Measurements from ENCODE around the gene DCC. TPM values are rescaled to one million over a fixed set of nuclear protein-coding genes. Genes with fewer than 3 reads are reported as not detected.

DCC gene
- total RNA-seq, 1 donor from 2014 or later = not detected

DNA sequence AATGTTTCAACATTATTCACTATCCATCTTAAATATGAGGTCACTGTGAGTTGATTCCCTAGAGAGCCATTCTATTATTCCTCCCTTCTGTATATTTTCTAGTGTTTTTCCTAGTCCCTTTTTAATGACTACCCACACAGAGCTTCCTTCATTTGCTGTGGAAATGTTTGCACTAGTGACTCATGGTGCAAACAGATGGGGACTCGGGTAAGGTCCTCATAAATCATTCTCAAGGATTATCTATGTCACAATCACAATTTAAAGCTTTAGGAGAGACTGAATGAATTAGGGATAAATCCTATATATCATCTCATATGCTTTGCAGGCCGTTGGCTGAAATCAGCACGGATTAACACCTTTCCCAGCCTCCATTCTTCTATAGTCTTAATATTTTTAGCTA lies 159.6 kb downstream of the DCC start:
- DNase-seq = no peak

DNA sequence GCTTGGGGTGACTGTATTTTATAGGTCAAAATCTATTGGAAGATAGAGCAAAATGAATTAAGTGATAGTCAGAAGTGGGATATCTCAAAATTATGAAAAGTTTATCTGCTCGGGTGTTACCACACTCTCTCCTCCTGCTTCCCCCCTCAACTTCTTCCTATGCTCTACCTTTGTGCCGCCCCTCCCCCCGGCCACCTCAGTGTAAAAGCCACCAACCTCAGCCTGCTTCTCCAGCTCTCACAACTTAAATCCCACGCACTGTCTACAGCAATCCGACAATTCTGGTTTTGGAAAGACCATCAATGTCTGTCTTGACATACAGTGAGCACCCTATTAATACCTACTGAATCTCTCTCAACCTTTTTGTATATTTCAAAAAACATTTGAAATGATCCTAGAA lies 164.6 kb downstream of the DCC start:
- no peak for DNase-seq

GRCh38 chr18:52510139-52510538 lies 170.1 kb downstream of the DCC start:
- no peak for DNase-seq

GRCh38 chr18:52518086-52518485 lies 178.1 kb downstream of the DCC start:
- no peak for DNase-seq

DNA sequence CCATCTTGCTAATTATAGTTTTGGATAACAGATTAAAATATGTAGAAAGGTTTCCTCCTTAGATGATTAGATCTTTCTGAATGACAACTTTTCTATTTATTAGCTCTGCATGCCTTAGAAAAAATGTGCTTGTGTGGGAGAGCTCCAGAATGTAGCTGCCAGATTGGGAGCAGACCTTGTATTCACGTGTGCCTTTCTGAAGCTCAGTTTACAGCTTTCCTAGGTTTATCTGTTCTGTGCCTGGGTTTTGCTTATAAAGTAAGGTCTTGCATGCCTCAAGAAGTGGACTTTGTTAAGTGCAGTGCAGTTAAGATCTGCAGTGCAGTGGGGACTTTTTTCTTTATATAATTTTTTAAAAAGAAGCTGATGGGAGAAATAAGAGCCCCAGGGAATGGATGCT lies 179.0 kb downstream of the DCC start:
- no peak for DNase-seq

GRCh38 chr18:52523566-52523965 lies 183.6 kb downstream of the DCC start:
- DNase-seq = no peak

DNA sequence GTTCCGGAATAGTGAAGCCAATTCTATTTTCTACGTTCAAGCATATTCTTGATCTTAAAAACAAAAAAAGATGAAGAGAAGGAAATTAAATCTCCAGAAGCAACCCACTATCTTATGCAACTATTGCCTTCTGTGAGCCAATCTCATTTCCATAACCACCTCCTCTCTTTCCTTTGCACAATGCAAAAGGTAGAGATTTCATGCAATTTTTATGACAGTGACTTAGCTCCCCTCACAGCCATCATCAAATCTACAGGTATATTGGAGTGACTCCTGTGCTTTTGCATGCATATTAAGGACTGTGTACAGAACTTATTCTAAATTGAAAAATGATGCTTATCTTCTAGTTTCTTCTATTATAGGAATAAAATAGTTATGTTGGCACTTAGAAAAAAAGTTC lies 191.8 kb downstream of the DCC start:
- DNase-seq = no peak

DNA sequence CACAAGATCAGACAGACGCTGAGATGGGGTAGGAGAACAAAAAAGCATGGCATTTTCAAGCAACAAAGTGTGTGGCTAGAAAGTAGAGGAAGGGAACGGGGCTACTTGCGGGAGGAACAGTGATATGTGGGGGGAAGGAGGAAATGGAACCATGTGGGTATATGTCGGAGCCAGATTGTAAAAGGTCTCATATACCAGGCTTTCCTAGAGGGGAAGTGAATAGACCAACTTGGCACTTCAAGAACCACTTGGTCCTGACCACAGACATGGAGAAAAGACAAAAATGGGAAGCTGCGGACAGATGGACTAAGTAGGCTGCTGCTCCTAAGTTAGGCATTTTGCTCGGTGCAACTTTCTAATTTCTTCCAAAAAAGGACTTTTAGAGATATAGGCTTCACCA lies 196.0 kb downstream of the DCC start:
- DNase-seq = no peak

GRCh38 chr18:52537261-52537660 lies 197.3 kb downstream of the DCC start:
- no peak for DNase-seq

DNA sequence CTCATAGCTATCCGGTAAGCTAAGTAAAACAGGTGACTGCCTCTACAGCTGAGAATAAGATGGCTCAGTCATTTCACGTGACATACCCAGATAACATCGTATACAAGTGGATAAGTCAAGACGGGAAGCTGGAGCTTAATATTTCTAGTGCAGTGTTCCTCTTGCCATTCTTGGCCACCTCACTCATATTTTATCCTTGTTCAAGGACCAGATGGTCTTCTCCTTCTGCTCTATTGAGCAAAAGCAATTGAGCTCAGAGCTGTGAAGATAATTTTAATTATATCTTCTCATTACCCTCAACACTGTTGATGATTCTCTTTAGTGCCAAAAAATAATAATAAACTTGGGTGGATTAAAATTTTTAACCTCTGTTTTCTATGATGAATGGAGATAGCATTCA lies 201.1 kb downstream of the DCC start:
- DNase-seq = no peak

DNA sequence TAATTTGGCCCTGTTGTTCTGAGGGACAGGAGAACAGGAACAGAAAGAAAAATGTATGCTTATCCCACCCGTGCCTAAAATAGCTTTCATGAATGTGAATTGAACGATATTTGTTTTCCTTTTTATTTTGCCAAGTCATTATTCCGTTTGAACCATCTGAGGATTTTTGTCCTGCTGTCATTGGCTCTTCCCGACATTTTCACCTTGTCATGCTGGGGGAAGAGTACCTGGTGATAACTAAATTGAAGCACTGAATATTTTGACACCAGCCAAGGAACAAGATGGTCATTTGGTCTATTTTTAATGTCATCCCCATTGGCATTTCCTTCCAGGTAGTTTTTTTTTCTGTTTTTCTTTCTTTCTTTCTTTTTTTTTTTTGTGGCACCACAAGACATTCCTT lies 204.1 kb downstream of the DCC start:
- DNase-seq = no peak

DNA sequence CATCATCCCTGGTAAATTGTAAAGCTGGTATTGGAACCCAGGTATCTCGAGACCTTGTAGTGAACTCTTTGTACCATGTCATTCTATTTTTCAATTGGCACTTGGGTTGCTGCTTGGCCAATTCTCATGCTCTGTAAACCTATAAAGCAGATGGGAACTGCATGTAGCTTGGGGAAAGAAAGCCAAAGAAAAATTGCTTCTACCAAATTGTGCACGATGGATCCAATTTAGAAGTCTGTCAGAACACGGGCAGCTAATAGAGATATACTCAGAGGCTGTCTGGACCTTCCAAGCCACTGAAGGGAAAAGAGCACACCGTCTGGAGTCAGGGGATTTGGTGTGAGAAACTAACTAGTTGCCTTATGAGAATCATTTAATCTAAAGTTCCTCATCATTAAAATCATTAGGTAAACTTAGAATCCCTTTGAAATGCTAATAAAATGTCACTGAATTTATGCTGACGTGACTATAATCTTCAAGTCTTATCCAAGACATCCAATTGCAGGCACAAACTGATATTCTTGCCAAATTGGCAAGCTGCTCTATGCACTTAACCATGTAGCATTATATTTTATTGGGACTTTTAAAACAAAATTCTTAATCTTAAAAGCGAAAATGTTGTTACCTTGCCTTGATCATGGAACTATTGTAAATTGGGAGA lies 206.8 kb downstream of the DCC start:
- DNase-seq = no peak

DNA sequence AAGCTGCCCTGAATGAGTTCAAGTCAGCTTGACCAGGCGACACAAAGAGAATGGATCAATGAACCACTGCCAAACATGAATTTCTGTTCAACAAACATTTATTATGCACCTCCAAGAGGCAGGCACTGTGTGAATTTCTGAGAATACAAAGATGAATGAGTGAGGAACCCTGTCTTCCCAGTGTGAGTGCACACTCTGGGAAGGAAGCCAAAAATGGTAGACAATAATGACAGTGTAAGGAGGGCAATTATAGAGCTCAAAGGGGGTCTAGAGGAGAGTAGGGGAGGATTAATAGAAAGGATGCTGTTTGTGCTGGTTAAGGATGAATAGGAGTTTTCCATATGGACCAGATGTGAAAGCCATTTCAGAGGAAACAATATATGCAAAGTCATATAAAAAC lies 213.4 kb downstream of the DCC start:
- DNase-seq = no peak

DNA sequence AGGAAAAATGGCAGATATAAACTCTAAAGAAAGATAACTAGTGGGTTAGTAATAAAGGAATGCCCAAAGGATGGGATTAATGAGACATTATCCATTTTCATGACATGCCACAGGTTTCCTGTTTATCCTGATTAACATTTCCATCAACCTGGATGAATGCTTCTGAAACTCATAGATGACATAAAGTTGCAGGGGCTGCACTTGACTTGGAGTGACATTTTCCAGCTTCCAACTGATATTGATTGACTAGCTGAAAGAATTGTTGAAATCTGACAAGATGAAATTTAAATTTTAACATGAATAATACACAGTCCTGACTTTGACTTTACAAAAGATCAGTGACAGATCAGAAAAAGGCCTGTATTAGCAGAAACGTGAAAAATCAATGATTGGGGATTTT lies 214.2 kb downstream of the DCC start:
- no peak for DNase-seq

- DNase-seq = no peak
Measured at GRCh38 chr18:52567360-52567759, 227.4 kb downstream of the DCC start.

- DNase-seq = no peak
Measured at GRCh38 chr18:52569492-52569891, 229.5 kb downstream of the DCC start.

DNA sequence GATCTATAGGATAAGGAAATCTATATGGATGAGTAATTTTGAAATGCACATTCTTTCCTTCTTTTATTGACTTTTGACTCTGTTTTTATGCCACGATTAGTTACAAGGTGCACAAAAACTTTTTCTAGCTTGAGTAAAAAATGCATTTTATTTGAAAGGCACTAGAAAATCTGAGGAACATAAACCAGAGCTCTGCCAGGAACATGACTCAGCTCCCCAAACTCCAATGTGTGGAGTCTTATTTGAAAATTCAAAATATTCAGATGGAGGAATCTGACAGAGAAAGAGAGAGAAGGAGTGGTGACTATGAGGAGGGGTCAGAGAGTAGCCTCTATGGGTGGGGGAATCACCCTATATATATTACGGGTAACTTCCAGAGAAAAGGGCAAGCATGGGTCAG lies 231.0 kb downstream of the DCC start:
- DNase-seq = no peak

DNA sequence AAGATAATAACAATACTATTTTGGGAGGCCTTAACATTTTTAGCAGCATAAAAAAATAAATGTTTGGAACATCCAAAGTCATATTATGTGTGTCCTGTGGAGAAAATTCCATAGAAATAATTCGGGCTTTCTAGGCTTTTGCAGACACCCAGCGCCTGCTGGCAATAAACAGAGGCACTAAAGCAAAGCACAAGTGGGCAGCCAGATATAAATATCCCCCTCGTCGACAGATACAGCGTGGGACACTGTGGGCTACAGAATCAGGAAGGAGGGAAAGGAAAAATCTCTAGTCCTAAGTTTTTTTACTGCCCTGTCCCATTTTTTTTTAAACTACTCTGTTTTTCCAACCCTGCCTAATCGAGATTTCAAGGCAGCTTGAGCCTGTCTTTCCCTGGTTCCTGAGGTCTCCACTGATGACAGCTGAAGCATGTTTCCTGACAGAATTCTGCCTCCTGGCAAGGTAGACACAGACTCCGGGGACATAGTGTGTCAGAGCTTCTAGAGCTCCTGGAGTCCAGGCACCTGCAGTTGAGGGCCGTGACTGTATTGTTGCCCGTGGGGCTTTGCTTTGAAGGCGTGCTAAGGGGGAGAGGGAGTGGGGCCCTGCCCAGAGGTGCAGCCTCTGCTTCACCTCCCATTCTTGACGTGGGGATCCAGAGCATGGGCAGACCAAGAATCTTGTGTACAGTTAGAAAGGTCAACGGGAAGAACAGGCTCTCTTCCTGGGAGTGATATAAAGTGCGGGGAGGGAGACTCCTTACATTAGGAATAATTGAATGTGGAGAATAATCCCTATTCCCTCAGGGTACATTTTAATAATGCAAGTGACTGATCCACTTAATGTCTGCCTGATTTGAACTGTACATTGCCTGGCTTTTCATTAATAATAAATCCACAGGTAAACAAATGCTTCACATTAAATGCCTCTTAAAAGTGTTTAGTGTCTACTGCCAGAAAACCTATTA lies 232.3 kb downstream of the DCC start:
- DNase-seq = no peak

DNA sequence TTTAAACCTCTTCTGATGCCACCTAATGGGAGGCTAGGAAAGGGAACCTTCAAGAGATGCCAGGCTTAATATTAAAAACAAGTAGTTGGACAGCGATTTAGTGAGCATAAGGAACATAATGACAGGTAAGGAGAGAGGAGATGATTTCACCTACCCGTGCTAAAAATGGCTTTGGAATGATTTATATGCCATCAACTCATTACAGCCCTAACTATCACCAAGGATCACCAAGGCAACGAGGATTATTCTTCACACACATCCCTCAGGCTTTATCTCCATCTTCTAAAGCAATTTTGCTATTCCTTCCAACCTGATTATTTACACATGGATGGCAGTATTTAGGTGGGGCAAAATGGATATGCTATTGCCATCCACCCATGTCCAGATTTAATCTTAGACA lies 237.8 kb downstream of the DCC start:
- no peak for DNase-seq

DNA sequence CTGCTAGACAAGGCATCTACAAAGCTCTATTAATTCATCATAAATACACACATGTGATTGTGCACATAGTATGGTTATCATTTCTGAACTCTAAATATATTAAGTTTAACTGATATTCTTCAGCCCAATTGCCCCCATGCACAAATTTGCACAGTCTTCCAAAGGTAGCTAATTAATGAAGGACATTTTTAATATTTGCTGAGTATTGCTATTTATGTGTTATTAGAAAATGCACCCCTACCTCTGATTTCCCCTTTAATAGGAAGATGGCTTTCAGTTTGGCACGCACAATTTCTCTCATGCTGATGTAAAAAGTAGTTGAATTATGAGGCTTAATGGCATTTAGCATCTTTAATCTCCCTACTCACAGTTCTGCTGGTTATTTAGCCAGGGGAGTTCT lies 242.1 kb downstream of the DCC start:
- no peak for DNase-seq

DNA sequence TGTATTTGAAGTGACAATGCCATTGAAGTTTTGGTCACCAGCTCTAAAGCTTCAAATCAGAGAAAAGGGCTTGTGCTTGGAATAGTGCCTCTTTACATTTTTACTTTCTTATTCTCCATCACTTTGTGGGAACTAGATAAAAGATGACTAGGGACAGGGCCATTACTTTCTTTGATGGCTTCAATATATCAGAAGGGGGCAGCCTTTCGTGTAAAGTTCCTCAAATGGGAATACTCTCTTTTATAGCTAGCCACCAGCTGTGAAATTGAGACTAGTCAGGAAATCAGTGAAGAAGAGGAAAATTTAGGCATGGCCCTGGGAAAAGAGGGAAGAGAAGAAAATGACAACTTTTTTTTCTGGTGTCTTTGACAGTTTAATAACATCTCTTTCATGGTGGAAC lies 242.5 kb downstream of the DCC start:
- no peak for DNase-seq

DNA sequence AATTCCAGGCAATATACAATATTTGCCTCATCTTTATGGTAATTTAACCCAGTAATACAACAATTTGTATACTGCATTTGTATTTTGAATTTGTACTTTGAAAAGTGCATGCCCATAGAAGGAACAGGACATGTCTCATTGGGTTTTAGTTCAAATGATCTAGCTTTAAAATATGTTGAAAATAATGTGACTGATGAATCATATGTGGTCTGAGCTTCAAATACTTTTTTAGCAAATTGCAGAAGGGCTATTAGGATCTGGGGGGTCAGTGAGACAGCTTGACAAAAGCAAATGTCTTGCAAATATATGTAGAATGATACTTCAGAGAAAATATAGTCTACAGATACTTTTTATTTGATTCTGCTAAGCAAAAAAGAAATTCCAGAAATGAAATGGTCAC lies 248.9 kb downstream of the DCC start:
- no peak for DNase-seq

- DNase-seq = no peak
Measured at GRCh38 chr18:52596748-52597435, 256.9 kb downstream of the DCC start.

DNA sequence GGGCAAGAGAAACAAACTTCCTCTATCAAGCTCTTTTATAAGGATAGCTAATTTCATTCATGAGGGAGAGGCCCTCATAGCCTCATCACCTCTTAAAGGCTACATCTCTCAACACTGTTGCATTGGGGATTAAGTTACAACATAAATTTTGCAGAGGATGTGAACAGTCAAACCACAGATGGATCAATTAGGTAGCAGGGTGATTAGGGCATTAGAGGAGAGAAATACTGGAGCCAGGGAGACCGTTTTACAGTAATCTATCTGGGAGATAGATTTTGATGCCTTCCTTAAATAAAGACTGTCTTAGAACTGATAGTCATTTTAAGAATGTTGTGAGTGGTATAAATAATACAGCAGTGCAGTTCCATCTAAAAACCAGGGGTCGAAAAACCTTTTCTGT lies 258.9 kb downstream of the DCC start:
- no peak for DNase-seq

All from dermis blood vessel endothelial cell (primary cell).